K562 (cell line): ENCODE data around the gene GJC2. TPM values are rescaled to one million over a fixed set of nuclear protein-coding genes. Genes with fewer than 3 reads are reported as not detected.
A peak's percentile ranks its signal among the peaks of the same experiment; 100 is the strongest.

Source experiments
- BHLHE40 ChIP-seq: IDR thresholded peaks from 2 replicates; pipeline ENCODE4 v1.6.1; 2011; ENCODE audit warnings: low read length, improper control_type of control experiment
- CBFA2T3 ChIP-seq: fragments of 450-650 bp; IDR thresholded peaks from 2 replicates; pipeline ENCODE4 v1.6.1; 2017
- CEBPG ChIP-seq, 3 experiments: fragments of 200-800 bp in 1 of 3; sonication (Bioruptor generic) in 1 of 3; sonication (generic) in 1 of 3; formaldehyde crosslinking in 1 of 3; IDR thresholded peaks in 2 of 3; conservative IDR thresholded peaks in 1 of 3; 2 replicates each; pipeline versions ENCODE4 v1.6.1 to v1.8.0; 2016 to 2022; ENCODE audit warnings: missing compliant biosample characterization in 2 of 3, missing genetic modification characterization in 2 of 3, mild to moderate bottlenecking in 1 of 3, missing genetic modification reagents in 1 of 3
- CUX1 ChIP-seq: fragments of 200-800 bp; sonication (Bioruptor generic); IDR thresholded peaks from 2 replicates; pipeline ENCODE4 v1.6.1; 2016; ENCODE audit warnings: missing genetic modification characterization, missing compliant biosample characterization
- E2F1 ChIP-seq: sonication (generic); formaldehyde crosslinking; IDR thresholded peaks from 2 replicates; pipeline ENCODE4 v1.8.1; 2023; ENCODE audit warnings: mild to moderate bottlenecking, missing genetic modification reagents, moderate library complexity
- PHF20 ChIP-seq: fragments of 450-650 bp; IDR thresholded peaks from 2 replicates; pipeline ENCODE4 v1.6.1; 2018; ENCODE audit not compliant: partially characterized antibody
- RBM39 ChIP-seq: fragments of 200-400 bp; formaldehyde crosslinking; optimal IDR thresholded peaks from 2 replicates; pipeline ENCODE3; 2018; ENCODE audit warnings: low read depth, low read length
- RNF219 ChIP-seq: fragments of 250-450 bp; sonication (Bioruptor Pico); IDR thresholded peaks from 2 replicates; pipeline ENCODE4 v1.5.0; 2022; ENCODE audit warnings: mild to moderate bottlenecking
- SLC30A9 ChIP-seq: fragments of 250-450 bp; sonication (Bioruptor Pico); IDR thresholded peaks from 2 replicates; pipeline ENCODE4 v1.8.0; 2022; ENCODE audit warnings: mild to moderate bottlenecking, moderate library complexity
- TARDBP ChIP-seq: fragments of 450-650 bp; IDR thresholded peaks from 2 replicates; pipeline ENCODE4 v1.6.1; 2016
- TCFL5 ChIP-seq: fragments of 250-450 bp; sonication (Bioruptor Pico); conservative IDR thresholded peaks from 2 replicates; pipeline ENCODE4 v1.6.1; 2021; ENCODE audit warnings: mild to moderate bottlenecking, moderate library complexity, matching md5 sums
- ZNF282 ChIP-seq: sonication (generic); formaldehyde crosslinking; IDR thresholded peaks from 2 replicates; pipeline ENCODE4 v1.8.1; 2023; ENCODE audit warnings: missing genetic modification reagents
- ZNF3 ChIP-seq: fragments of 250-450 bp; sonication (Bioruptor Pico); IDR thresholded peaks from 2 replicates; pipeline ENCODE4 v1.5.0; 2021; ENCODE audit warnings: mild to moderate bottlenecking, moderate library complexity
- polyA plus RNA-seq, 8 experiments: library from polyadenylated mRNA; depleted of rRNA in 4 of 8; stranded (reverse) in 5 of 8; unstranded in 3 of 8; fragments of >200 nt; fragmentation: Nextera tagmentation in 2 of 8; fragmentation: Illumina TruSeq in 1 of 8; extraction: Ambion mirVana in 2 of 8; extraction: Trizol in 1 of 8; gene quantifications; 2 replicates each; pipeline versions ENCODE4 v1.2.1 to v1.2.3, GENCODE V29; 2011 to 2014; ENCODE audit warnings: inconsistent platforms in 1 of 8, missing spikeins in 1 of 8
- total RNA-seq, 7 experiments: library from RNA; depleted of rRNA in 6 of 7; stranded (reverse); fragments of >200 nt in 6 of 7; fragmentation: Illumina TruSeq in 2 of 7; extraction: Trizol in 2 of 7; gene quantifications; 2 replicates each; pipeline versions ENCODE4 v1.2.1 to v1.2.3, GENCODE V29; 2011 to 2021; ENCODE audit warnings: low replicate concordance in 1 of 7
- TF ChIP-seq, protein P1 (sequence below), 3 experiments: IDR thresholded peaks in 2 of 3; conservative IDR thresholded peaks in 1 of 3; 2 replicates each; pipeline ENCODE4 v1.5.1; 2011 to 2012; ENCODE audit warnings: low read length in 3 of 3, mild to moderate bottlenecking in 3 of 3, control low read depth in 2 of 3, improper control_type of control experiment in 1 of 3, inconsistent platforms in 1 of 3, low read depth in 1 of 3, mixed read lengths in 1 of 3, moderate library complexity in 1 of 3; ENCODE audit not compliant: insufficient read depth in 2 of 3
- TF ChIP-seq, protein P2 (sequence below): IDR thresholded peaks from 2 replicates; pipeline ENCODE4 v1.6.1; 2011; ENCODE audit not compliant: insufficient read length; ENCODE audit errors: extremely low read depth
- TF ChIP-seq, protein P3 (sequence below): sonication (generic); formaldehyde crosslinking; IDR thresholded peaks from 2 replicates; pipeline ENCODE4 v1.8.0; 2022; ENCODE audit warnings: mild to moderate bottlenecking, missing genetic modification reagents

Gene GJC2
- total and polyA plus RNA-seq, 9 of the 15 experiments (the other 6 are each of a cell fraction or from before 2014, with no cell fraction given) = 0.03 to 0.62 (median 0.11) TPM; not detected in 2

- TF ChIP-seq, protein P1, sequence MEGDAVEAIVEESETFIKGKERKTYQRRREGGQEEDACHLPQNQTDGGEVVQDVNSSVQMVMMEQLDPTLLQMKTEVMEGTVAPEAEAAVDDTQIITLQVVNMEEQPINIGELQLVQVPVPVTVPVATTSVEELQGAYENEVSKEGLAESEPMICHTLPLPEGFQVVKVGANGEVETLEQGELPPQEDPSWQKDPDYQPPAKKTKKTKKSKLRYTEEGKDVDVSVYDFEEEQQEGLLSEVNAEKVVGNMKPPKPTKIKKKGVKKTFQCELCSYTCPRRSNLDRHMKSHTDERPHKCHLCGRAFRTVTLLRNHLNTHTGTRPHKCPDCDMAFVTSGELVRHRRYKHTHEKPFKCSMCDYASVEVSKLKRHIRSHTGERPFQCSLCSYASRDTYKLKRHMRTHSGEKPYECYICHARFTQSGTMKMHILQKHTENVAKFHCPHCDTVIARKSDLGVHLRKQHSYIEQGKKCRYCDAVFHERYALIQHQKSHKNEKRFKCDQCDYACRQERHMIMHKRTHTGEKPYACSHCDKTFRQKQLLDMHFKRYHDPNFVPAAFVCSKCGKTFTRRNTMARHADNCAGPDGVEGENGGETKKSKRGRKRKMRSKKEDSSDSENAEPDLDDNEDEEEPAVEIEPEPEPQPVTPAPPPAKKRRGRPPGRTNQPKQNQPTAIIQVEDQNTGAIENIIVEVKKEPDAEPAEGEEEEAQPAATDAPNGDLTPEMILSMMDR (IDR thresholded peaks at IDR 0.05 in 2 of 3, conservative IDR thresholded peaks at IDR 0.05 in 1 of 3; ENCODE audit: insufficient read depth in 2 of 3, low read depth in 1 of 3, low read length in 3 of 3) = no peak
- TF ChIP-seq RBM39 (no peak), ZNF3 (CRISPR knock-in tag) (no peak), E2F1 (CRISPR knock-in tag) (no peak), BHLHE40 (no peak), TARDBP (no peak), RNF219 (CRISPR knock-in tag) (no peak), TCFL5 (no peak), CUX1 (CRISPR knock-in tag) (no peak), ZNF282 (CRISPR knock-in tag) (no peak), CEBPG (CRISPR knock-in tag; IDR thresholded peaks at IDR 0.05) (no peak), CEBPG (tag; conservative IDR thresholded peaks at IDR 0.05 in 1 of 2, IDR thresholded peaks at IDR 0.05 in 1 of 2) (no peak), PHF20 (no peak), CBFA2T3 (peak; percentile 49), SLC30A9 (no peak)
- TF ChIP-seq, protein P2, sequence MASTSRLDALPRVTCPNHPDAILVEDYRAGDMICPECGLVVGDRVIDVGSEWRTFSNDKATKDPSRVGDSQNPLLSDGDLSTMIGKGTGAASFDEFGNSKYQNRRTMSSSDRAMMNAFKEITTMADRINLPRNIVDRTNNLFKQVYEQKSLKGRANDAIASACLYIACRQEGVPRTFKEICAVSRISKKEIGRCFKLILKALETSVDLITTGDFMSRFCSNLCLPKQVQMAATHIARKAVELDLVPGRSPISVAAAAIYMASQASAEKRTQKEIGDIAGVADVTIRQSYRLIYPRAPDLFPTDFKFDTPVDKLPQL = no peak
- TF ChIP-seq, protein P3, sequence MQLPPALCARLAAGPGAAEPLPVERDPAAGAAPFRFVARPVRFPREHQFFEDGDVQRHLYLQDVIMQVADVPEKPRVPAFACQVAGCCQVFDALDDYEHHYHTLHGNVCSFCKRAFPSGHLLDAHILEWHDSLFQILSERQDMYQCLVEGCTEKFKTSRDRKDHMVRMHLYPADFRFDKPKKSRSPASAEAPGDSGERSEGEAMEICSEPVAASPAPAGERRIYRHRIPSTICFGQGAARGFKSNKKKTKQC (CRISPR knock-in tag) = no peak
These were observed 44.7 kb downstream of the GJC2 start (continued) for GRCh38 chr1:228194436-228194835.
